GM12878 (cell line): ENCODE data around the gene ZCCHC13.

Experiments
- CTCF ChIP-seq, 3 experiments: IDR thresholded peaks in 2 of 3; conservative IDR thresholded peaks in 1 of 3; 2 replicates each; pipeline ENCODE4 v1.5.1; 2011; ENCODE audit warnings: low read depth in 3 of 3, low read length in 3 of 3, mild to moderate bottlenecking in 3 of 3, control low read depth in 2 of 3, moderate library complexity in 2 of 3, inconsistent platforms in 1 of 3, mixed read lengths in 1 of 3; ENCODE audit not compliant: control insufficient read depth in 2 of 3, insufficient read depth in 1 of 3; ENCODE audit errors: extremely low read depth in 1 of 3
- JUND ChIP-seq: IDR thresholded peaks from 2 replicates; pipeline ENCODE4 v1.6.1; 2012; ENCODE audit warnings: low read depth, mild to moderate bottlenecking, low read length, improper control_type of control experiment, moderate library complexity
- RB1 ChIP-seq: fragments of 450-650 bp; formaldehyde crosslinking; IDR thresholded peaks from 2 replicates; pipeline ENCODE4 v1.6.1; 2017; ENCODE audit warnings: mild to moderate bottlenecking, borderline replicate concordance

- no peak for TF ChIP-seq JUND
- TF ChIP-seq RB1: no peak
- TF ChIP-seq CTCF (IDR thresholded peaks at IDR 0.05 in 2 of 3, conservative IDR thresholded peaks at IDR 0.05 in 1 of 3; ENCODE audit: control insufficient read depth in 2 of 3, extremely low read depth in 1 of 3, insufficient read depth in 1 of 3, low read depth in 3 of 3, low read length in 3 of 3): no peak
Observed at GRCh38 chrX:74259885-74260491, 44.0 kb upstream of the ZCCHC13 start.
